GM15510 (cell line): ENCODE measurements around the gene EREG.

Experiments
- POLR2A ChIP-seq: IDR thresholded peaks from 3 replicates; pipeline ENCODE4 v1.6.1; 2011; ENCODE audit warnings: borderline replicate concordance; ENCODE audit not compliant: insufficient read length; ENCODE audit errors: extremely low read depth

Gene EREG

DNA sequence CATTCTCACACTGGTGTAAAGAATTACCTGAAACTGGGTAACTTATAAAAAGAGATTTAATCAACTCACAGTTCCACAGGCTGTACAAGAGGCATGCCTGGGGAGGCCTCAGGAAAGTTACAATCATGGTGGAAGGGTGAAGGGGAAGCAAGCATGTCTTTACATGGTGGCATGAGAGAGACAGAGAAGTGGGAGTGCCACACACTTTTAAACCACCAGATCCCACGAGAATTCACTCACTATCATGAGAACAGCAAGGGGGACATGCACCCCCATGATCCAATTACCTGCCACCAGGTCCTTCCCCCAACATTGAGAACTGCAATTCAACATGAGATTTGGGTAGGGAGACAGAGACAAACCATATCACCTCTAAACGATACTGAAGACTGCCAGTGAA, 33.7 kb upstream of the EREG start:
- TF ChIP-seq POLR2A = no peak

DNA sequence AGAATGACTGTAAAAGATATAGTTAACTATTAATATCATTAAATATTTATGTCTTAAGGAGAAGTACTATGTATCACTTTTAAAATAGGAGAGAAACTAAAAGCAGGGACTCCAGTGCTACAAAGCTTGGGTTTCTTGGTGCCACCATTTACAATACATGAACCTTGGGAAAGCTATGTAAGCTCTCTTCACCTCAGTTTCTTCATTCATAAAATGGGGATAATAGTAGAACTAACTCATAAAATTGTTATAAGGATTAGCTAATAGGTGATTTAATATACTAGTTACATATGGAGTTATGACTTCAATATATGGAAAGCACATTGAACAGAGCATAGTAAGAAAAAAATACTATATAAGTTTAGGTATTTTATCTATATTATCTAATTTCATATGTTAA, 33.0 kb upstream of the EREG start:
- no peak for TF ChIP-seq POLR2A

DNA sequence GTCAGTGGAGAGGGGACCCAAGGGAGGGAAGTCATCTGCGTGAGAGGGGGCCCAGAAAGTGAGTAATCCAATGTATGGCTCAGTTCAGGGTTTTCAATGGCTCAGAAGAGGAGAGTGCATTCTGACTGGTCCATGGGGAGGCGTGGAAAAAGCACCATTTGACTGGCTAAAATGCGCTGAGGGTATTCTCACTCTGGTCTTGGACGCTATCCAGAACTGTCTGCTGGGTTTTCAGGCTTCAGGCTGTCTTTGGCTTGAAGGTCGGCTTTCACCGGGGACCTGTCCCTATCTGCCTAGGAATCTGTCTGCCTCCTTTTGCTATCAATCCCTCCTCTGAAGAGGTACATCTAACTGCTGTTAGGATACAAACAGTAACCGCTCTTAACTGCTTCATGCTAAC, 30.3 kb upstream of the EREG start:
- no peak for TF ChIP-seq POLR2A

DNA sequence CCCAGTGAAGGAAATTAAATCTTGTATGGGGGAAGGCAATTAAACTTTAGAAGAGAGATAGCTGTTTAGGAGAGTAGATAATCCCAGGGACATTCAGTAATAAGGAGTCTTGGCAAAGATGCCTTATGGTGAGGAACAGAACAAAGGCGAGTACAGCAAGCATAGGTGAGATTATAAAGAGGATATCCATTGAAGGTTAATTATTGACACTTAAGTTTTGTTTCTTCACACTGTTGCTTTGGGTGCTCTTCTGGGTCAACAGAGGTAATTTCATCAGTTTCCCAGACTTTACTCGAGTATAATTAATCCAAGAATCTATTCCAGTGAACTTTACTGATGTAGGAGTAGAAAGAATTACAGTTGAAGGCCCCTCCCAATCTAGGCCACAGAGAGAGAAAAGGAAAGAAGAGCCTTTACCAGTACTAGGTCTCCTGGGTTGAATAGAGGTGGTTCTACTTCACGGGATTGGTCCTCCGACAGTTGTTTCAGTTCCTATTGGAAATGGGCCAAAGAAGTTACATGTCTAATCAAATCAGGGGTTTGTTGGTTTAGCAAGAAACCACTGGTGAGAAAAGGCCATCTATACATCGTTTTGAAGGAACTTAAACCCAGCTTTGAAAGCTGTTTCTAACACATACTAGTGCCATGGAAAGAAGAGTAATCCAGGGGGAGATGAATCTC, 29.5 kb upstream of the EREG start:
- TF ChIP-seq POLR2A = no peak

DNA sequence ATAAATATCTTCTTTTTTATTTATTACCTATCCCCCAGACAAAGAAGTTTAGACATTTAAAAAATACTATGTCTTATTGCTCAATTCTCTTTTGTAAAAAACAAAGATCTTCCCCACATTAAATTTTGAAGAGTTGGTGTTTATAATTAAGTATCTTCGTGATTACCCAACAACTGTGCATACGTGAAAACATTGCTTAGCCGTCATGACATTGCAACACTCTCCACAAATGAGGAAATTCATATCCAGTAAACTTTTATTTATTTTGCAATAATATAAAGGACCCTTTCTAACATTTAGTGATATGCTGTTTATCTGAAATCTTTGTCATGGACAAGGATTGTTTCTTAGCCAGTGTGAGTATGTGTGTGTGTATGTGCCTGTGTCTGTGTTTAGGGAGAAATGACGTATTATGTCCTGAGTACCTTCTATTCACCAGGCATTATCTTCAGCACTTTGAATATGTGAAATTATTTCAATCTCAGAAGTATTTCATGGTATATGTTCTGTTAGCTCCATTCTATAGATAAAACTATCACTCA, 26.1 kb upstream of the EREG start:
- no peak for TF ChIP-seq POLR2A

DNA sequence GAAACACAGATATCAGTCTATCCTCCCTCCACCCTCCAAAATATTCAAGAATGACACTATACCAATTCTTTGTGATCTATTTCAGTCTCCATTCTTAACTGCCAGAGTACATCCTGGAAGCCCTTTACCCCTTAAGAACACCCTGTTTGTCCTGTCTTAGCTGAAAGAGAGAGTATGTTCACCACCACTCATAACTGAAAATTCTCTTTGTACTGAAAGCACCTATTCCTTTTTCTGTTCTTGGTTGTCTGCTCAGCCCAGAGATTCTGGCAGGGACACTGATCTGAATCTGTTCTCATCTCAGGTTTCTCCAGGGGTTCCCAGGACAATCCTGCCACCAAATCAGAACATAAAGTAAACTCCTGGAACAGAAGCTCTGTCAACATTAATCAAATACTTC, 25.4 kb upstream of the EREG start:
- TF ChIP-seq POLR2A = no peak

DNA sequence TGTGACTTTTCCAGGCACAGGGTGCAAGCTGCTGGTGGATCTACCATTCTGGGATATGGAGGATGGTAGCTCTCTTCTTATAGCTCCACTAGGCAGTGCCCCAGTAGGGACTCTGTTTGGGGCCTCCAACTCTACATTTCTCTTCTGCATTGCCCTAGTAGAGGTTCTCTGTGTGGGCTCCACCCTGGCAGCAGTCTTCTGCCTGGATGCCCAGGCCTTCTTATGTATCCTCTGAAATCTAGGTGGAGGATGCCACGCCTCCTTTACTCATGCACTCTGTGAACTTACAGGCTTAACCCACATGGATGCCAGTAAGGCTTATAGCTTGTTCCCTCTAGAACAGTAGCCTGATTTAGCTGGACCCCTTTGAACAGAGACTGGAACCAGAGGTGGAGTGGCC, 20.9 kb upstream of the EREG start:
- TF ChIP-seq POLR2A = no peak

DNA sequence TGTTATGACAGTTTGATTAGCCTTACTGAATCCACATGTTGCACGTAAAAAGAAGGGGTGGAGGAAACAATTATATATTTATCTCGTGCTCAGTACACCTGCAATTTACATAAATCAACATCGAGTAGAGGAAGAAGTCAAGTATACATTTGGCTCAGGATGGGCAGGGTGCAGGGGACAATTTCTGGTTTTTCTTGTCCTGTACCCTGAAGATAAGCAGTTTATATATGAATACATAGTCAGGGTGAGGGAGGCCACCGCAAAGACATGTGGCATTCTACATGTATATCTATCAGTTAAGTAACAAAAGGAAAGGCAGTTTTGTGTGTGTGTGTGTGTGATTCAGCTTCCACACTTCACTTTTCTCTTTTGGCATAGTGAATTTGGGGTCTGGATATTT, 11.1 kb upstream of the EREG start:
- TF ChIP-seq POLR2A = no peak

DNA sequence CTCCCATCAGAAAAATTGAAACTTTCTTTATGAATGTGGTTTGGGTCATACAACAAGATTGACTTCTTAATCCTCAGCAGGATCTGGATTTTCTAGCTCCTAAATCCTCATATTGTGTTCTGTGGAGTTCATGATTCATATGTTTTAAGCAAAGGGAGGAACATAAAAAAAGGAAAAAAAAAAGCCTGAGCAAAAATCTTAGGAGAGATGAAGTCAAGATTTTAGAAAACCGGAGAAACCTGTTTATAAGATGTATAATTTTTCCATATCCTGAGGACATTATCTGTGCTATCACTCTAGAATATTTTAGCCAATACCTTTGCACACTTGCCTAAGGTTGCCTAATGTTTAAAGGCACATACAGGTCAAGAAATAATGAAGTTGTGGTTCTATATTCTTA, 7.0 kb upstream of the EREG start:
- no peak for TF ChIP-seq POLR2A

DNA sequence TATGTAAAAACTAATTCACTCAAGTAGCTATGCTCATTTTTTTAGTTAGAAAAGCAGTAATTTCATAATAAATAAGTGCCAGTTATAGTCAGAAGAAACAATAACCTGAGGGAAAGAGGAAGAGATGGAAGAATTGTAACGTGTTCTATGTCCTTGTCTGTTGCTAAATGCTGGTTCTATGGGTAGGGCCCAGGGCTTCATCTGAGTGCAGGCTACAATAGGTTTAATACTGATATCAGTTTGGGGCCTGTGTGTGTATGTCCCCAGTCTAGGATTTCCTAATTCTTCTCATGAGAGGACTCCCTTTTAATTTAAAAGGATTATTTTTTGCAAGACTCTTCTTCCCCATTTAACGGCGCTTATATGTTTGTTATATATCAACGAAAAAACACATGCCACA, 3.3 kb upstream of the EREG start:
- no peak for TF ChIP-seq POLR2A

DNA sequence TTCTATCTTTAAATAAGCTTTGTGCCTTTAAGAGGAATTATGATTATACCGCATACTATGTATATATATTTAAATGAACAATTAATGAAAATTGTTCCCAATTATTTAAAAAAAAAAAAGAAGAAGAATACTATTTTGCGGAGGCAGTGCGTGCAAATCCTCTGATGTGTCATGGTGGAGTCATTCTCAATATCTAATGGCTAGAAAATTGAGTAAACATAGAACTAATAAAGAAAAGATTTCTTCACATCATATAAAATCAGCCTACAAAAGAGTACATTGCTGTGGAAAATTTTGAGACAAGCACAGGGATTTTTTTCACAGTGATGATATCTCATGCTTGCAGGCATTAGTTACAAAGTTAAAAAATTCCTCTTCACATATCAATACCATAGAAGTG, 2.6 kb upstream of the EREG start:
- TF ChIP-seq POLR2A = no peak

DNA sequence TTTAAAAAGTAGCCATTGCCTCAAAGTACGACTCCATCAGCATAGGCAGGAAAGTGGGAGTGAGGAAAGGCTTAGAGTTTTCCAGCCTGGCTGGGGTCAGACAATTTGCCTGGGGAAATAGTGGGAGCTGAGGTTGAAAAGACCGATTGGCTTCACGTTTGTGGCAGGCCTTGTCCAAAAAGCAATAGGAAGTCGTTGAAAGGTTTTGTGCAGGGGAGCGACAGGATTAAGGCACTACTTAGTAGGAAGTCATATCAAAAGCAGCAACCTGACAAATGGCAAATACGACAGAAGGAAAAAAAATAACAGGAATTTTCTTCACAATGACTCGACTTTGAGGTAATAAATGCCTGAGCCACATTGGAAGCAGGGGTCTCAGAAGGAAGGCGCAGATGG, 691 bp upstream of the EREG start:
- no peak for TF ChIP-seq POLR2A

DNA sequence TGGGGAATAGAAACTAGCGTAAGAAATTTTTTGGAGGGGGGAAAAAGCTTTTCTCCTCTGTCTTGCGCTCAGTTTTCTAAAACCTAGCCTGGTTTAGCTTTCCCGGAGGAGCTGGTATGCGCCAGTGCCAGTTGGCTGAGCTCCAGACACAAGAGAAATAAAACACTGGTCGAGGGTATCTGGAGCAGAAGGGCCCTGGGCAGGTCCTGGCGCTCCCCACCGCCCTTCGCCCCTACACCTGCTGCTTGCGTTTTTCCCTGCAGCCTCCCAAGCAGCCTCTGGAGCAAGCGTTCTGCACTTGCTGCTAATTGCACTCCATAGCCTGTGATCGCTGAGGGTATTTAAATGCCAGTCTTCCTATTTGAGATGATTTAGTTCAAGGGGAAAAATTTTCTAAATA, 816 bp downstream of the EREG start:
- TF ChIP-seq POLR2A = no peak

DNA sequence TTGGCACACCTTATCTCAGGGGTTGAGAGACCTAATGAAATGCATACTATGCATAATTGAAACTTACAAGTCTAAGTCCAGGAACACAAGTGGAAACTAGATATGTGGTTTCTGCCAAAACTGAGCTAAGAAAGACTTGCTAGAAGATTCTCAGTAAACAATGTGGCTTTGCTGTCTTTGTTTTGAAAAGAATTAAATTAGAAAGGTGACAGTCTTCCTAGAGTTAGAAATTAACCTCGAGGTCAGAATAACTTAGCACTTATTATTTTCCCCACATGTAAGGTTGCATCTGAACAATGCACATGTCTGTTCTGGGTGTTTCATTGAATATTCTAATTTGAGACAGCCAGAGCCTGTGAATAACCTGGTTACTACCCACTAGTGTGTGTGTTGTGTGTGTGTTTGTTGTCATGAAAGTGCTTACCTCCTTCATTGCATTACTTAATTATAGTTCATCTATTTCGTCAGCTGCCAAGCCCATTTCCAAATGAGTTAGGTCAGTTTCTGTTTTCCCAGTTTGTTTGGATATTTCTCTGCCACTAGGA, 1.5 kb downstream of the EREG start:
- no peak for TF ChIP-seq POLR2A

DNA sequence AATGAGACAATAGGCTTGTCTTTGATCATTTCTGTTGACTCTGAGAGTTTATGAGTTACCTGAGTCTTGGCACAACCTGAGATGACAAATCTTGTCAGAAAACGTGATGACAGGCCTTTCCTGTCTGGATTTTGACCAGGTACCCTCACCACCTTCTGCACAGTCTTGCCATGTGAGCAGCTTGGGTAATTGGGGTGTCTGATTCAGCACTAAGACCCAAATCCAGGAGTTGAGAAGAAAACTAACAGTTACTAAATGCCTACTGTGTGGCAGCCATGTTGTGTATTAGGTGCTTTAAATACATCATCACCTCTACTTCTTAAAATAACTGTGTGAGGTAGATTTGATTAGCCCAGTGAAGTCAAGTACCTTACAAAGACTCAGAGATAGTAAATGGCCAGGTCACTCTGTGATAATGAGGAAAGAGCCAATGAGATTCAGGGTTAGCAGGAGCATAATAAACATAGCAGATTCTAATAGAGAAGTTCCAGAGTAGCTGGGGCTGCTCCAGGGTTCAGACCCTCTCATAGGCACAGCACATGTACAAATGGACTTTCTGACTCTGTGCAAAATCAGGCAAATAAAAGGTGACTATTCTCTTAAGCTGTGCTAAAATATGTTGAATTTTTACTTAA, 2.8 kb downstream of the EREG start:
- no peak for TF ChIP-seq POLR2A

DNA sequence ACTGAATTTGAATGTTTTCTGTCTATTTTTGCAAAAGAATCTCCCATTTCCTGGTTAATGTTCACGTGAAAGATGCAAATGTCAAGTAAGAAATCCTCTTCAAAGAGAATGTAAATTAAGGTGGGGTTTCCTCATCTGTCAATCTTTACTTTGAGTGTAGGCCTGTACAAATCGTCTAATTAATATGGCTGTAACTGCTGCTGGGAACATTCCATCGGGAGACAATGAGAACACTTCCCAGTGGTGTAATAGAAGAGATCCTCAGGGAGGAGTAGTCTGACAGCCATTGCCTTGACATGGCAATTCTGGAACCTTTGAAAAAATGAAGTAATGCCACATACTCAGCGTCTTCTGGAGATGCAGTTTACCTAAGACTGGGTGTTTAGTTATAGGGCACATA, 3.7 kb downstream of the EREG start:
- TF ChIP-seq POLR2A = no peak
